T follicular helper cell (primary cell): ENCODE data around the gene GHR.

Experiments
- DNase-seq: peaks from one replicate; pipeline ENCODE4 v3.0.0-alpha.2; 2020; ENCODE audit warnings: low read depth

The GHR gene

GRCh38 chr5:42604171-42604711, 181.0 kb downstream of the GHR start:
- no peak for DNase-seq

DNA sequence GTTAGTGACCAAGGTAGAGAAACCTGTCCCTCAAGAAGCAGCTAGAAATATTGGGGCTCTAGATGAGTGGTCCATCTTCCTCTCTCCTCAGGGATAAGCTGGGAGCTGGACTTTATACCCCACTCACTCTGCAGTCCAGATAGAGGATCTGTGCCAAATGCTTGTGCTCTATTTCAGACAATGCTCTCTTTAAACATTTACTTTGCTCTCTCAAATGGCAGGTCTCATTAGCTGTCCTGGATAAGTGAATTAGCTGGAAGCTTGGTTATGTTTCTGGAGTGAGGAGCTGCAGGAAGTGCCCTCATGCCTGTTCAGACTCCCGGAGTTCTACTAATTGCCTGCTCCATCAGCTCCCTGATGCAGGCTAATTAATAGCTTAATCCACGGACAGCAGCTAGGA, 182.3 kb downstream of the GHR start:
- no peak for DNase-seq

GRCh38 chr5:42606464-42606869, 183.2 kb downstream of the GHR start:
- no peak for DNase-seq

DNA sequence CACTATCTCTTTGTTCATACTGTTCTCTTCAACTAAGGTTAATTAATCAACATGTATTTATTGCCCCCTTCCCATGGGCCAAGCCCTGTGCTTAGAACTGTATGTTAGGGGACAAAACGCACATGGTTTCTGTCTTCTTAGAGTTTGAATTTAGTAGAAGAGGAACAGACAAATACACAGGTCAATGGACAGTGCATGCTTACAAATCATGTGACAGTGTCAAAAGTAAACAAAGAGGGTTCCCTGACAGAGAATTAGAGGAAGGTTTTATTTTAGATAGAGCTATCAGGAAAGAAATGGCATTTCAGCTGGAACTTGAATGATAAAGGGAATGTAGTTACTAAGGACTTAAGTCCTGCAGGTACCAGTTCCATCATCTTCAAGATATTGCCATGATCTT, 188.2 kb downstream of the GHR start:
- DNase-seq: no peak

DNA sequence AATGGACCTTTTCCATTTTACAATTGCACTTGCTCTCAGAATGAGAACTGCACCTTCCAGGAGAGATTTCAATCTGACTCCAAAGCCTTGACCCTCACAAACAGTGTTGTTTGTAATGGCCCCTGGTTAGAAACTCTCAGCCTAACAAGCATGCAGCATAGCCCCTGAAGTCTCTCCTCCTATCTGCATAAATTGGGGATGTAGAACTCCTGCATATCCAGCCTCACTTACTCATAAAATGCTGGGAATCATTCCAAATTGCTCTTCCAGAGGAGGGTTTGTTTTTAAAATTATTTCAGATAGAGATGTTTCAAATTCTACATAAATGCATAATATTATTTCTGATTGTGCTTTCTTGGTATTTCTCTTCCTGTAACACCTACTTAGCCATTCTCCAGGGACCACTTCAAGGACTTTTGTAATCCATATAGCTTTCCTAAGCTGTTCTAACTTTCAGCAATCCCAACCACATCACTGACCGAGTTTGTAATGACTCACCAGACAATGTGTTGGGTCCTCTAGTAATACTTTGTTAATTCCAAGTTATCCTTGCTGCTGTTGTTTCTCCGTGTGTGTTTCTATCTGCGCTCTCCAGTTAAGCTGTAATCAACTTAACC, 189.6 kb downstream of the GHR start:
- no peak for DNase-seq

- no peak for DNase-seq
Observed at GRCh38 chr5:42614509-42614908, 191.3 kb downstream of the GHR start.

GRCh38 chr5:42620579-42621216, 197.5 kb downstream of the GHR start:
- no peak for DNase-seq

- no peak for DNase-seq
Observed at GRCh38 chr5:42621242-42621641, 198.0 kb downstream of the GHR start.

- no peak for DNase-seq
Observed at GRCh38 chr5:42621662-42622061, 198.4 kb downstream of the GHR start.

DNA sequence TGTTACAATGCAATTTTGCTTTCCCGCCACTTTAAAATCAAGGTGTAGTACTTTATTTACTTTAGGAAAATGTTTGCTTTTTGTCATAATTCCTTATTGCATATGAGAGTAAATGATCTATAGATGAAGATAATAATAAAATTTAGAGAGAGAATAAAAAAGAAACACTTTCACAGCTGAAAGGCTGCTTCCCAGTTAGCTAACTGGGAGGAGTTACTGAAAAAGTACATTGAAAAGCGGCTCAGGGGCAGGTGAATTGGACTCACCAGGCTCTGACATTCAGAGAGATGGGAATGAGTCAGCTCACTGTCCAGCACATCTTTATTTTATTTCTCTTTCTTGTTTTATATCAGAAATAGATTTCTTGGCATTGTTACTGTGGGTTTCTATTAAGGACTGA, 201.7 kb downstream of the GHR start:
- DNase-seq: no peak

DNA sequence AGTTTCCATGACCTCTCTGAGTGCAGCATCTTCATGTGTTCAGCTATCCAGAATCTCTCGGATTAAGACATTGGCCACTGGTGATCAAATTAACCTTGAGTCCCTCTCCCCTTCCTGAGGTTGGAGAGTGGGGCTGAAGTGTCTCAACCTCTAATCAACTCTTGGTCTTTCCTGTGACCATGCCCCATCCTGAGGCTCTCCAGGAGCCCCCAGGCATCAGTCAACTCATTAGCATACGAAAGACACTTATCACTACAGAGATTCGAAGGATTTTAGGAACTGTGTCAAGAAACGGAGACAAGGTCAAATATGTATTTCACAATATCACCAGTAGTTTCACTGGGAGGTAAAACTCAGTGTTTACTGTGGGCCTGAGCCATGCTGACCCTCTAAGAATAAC, 203.2 kb downstream of the GHR start:
- DNase-seq: no peak

DNA sequence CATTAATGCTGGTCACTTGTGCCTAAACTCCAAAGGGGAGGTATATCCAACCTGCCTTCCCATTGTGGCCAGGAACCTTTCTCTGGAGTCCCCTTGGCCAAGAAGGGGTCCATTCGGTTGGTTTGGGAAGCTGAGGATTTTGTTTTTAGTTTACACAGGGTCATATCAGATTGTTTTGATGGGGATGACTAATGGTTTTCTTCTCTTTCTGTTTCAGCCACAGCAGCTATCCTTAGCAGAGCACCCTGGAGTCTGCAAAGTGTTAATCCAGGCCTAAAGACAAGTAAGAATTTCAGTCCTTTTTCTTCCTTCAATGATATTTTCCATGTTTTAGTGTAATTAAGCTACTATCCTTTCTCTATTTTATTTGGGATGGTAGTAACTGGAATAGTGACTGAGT, 205.6 kb downstream of the GHR start:
- DNase-seq: no peak

GRCh38 chr5:42629284-42629683, 206.0 kb downstream of the GHR start:
- no peak for DNase-seq

GRCh38 chr5:42631241-42631640, 208.0 kb downstream of the GHR start:
- DNase-seq: no peak

DNA sequence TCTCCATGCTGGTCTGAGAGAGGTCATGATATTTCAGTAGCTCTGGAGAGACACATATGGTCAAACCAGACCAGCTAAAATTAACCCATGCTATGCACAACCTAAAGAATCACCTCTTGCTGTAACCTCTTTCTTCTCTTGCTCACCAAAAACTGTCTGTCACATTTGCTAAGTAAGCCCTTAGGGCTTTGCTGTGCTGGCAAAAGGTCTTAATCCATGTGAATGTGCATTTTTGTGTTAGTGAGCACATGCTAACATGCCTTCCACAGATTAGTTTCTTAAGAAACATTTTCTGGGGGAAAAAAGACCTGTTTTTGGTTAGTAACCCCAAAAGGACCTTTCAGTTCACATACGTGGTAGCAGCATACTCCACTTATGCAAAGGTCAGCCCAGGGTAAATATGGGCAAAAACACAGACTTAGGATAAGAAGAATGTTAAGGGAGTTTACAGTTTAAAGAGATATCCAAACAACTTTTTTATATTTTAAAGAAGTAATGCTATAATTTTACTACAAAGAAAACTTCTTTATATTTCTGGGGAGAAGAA, 209.2 kb downstream of the GHR start:
- no peak for DNase-seq

- DNase-seq: no peak
Observed at GRCh38 chr5:42634575-42634974, 211.3 kb downstream of the GHR start.

GRCh38 chr5:42636425-42636824, 213.2 kb downstream of the GHR start:
- no peak for DNase-seq

DNA sequence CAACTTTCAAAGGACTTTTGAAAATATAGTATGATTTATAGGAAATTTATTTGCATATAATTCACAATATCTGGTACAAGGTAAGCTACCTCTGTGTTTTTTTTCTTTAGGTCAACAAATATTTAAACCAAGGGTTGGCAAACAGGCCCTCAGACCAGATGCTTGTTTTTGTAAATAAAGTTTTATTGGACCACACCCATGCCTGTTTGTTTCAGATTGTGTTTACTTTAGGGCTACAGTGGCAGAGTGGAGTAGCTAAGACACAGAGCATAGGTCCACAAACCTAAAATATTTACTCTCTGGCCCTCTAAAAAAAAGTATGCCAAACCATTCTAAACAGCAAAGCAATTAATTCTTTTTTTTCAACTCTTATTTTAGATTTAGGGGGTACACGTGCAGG, 213.7 kb downstream of the GHR start:
- no peak for DNase-seq

- no peak for DNase-seq
Observed at GRCh38 chr5:42638972-42639371, 215.7 kb downstream of the GHR start.

DNA sequence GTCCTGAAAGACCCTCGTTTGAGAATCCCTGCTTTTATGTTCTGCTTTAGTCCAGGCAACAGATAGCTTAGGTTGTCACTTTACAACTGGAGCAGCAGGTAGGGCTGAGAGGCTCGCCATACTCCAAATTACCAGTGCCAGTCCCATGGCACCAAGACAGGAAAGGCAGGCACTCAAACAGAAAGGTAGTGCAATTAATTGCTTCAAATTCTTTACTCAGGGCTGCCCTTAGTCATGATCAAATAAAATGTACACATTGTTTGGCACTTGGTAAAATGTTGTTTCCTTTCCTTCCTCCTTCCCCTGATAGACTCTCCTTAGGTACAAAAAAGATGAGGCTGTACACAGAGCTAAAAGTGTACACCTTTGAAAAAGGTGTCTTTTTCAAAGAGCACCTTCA, 217.6 kb downstream of the GHR start:
- no peak for DNase-seq

GRCh38 chr5:42641336-42642005, 218.2 kb downstream of the GHR start:
- no peak for DNase-seq

GRCh38 chr5:42642006-42642405, 218.8 kb downstream of the GHR start:
- no peak for DNase-seq

DNA sequence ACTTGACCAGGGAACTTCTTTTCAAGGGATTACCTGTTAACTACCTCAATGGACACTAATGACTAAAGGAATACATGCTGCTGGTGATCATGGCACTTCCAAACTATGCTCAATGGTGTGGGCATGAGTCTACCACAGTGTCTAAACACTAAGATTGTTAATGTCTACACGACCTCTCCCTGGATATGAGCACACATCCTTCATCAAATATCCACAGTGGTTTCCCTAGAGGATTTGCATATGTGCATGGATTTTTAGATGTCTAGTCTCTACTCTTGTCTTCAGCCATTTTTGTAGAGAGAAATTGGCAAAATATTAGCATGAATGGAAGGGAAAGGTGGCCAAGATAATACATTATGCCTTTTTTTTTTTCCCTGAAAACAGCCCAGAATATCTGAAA, 220.1 kb downstream of the GHR start:
- DNase-seq: no peak
